GM10847 (cell line): ENCODE results near the gene RREB1.

Source experiments
- POLR2A ChIP-seq: IDR thresholded peaks from 2 replicates; pipeline ENCODE4 v1.6.1; 2011; ENCODE audit not compliant: insufficient read length; ENCODE audit errors: extremely low read depth

The RREB1 gene

DNA sequence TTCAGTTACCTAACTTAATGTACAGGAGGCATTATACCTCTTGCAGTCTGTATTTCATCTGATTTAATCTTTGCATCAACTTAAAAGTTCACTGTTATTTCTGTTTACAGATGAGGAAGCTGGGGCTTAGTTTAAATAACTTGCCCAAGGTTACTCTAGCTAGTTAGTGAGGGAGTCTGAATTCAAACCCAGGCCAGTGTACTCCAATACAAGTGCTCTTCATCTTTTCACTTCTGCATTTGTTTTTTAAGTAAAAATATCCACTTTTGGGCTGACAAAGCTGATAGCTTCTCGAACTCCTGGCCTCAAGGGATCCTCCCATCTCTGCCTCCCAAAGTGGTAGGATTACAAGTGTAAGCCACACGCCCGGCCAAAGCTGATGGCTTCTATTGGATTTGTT is 23.6 kb downstream of the RREB1 start:
- no peak for TF ChIP-seq POLR2A

DNA sequence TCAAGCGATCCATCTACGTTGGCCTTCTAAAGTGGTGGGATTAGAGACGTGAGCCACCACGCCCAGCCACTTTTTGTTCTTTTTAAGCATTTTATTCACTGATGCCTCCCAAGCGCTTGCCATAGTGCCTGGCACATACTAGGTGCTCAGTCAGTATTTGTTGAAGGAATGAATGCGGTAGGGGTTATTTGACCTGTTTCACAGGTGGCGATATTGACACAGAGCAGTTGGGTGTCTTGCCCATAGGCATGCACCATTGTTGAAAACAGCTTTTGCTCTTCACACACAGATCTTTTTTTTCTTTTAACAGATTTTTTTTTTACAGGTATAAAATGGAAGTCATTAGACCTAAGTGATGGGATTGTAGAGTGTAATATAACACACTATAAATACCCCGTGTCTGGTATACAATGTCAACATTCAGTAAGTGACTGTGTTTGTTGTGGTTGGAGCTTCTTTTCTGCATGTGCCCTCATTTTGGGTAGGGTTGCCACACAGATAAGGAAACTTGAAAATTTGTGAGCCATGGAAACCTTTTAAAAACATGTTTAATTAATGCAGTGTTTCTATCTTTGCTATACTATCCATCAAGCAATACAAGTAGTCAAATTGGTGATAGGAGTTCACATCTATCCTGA is 24.8 kb downstream of the RREB1 start:
- TF ChIP-seq POLR2A = no peak

DNA sequence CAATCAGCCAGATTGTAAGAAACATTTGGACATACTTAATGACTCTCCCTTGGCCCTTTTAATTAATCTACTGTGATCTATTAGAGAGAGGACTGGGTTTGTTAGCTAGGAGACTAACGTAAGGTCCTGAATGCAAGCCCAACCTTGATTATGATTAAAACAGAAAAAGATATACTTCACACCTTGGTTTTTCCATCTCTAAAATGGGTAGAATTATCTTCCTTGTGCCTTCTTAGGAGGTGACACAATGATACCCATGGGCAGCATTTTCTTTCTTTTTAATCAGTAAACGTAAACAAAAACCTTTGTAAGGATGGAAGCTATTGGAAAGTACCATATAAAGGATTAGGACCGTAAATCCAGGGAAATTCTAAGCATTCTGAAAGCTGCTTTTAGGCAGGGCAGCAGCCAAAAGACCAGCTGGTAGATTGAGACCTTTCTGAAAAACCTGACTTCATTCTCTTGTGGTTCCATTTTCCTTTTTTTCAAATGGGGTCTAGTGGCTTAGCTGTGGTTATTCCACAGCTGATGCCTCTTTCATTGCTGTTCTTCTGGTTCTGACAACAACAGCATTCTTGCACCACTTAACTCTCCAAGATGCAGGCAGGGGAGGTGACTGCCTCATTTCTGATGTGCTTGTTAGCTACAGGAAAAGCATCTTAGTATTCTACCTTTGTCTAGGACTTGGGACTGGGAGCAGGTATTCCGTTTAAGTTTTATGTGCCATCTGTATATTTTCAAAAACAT is 27.4 kb downstream of the RREB1 start:
- no peak for TF ChIP-seq POLR2A

- TF ChIP-seq POLR2A = no peak
Measured at GRCh38 chr6:7135755-7136154, 28.0 kb downstream of the RREB1 start.

DNA sequence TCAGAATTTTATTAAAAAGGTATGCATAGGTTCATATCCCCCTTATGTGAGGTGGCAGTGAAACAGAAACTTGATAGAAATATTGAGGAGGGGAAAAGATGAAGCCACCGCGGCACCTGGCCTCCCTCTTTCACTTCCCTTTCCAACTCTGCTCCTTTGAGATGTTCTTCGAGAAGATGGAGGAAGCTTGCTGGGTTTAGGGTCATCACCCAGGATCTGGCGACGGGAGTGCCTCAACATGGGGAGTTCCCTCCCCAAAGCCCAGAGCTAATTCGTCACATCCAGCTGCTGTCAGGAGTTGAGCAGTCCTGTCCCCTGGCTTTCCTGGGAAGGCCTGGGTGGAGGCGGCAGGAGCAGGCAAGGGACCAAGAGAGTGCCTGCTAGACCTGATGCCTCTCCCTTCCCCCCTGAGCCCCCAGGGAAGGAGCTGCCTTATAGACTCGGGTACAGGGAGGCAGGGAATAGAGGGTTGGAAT is 29.1 kb downstream of the RREB1 start:
- no peak for TF ChIP-seq POLR2A

DNA sequence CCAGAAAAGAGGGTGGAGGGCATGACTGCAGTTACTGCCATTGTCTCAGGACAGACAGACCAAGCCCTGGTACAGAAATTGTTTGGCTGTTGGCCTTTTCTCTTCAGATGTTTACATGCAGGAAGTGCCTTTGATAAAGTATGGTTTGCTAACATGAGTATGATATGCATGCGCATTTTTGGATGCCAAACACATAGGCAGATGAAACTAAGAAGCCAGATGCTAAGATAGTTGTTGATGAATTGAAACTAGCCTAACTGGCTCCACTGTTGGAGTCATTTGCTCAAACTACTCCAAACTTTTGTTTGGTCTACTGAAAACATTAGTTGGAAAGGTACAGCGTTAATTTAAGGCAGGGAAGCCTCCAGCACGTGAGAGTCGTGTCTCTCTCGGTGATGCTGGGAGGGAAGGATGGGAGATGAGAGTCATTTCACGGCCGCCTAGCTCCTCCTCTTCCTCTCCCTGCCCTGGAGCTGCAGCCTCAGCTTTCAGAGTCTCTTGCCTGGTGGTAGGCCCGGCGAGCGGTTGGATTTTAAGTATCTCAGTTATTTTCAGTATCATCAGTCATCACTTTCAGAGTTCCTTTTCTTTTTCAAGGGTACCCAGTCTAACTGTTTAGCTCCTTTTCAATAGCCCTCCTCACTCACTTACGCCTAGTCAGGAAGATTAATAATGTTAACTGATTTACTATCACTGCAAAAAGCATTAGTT is 29.7 kb downstream of the RREB1 start:
- peak; percentile 46 for TF ChIP-seq POLR2A

GRCh38 chr6:7138046-7138531 is 30.3 kb downstream of the RREB1 start:
- TF ChIP-seq POLR2A = no peak

- no peak for TF ChIP-seq POLR2A
Measured at GRCh38 chr6:7138921-7139358, 31.2 kb downstream of the RREB1 start.

GRCh38 chr6:7139835-7140470 is 32.2 kb downstream of the RREB1 start:
- no peak for TF ChIP-seq POLR2A

GRCh38 chr6:7140631-7141378 is 33.0 kb downstream of the RREB1 start:
- TF ChIP-seq POLR2A = no peak

GRCh38 chr6:7142228-7142801 is 34.6 kb downstream of the RREB1 start:
- TF ChIP-seq POLR2A = no peak

DNA sequence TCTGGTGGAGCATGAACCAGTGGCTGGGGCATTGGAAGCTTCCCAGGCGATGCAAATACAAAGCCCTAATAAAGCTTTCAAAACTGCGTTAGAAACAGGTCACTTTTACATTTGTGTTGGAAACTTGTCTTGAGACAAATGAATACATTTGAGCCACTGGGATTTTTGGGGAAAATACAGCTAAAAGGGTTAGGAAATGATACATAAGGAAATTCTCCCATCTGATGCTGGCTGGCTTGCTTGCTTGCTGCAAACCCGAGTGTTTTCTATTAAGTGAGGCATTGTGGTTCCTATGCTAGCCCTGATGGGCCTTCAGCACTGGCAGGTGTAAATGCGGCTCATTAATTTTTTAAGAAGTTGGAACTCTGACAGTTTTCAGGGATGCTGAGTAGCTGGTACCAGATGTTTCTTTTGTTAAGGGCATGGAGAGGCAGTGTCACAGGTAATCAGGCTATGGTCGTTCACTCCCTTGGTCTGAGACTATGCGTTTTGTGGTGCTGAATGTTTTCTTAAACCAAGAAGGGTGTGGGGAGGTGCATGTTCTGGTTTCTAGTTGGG is 35.2 kb downstream of the RREB1 start:
- no peak for TF ChIP-seq POLR2A

GRCh38 chr6:7143476-7143974 is 35.8 kb downstream of the RREB1 start:
- TF ChIP-seq POLR2A = no peak
